ENCODE data around the gene RTN1.

Gene RTN1

DNA sequence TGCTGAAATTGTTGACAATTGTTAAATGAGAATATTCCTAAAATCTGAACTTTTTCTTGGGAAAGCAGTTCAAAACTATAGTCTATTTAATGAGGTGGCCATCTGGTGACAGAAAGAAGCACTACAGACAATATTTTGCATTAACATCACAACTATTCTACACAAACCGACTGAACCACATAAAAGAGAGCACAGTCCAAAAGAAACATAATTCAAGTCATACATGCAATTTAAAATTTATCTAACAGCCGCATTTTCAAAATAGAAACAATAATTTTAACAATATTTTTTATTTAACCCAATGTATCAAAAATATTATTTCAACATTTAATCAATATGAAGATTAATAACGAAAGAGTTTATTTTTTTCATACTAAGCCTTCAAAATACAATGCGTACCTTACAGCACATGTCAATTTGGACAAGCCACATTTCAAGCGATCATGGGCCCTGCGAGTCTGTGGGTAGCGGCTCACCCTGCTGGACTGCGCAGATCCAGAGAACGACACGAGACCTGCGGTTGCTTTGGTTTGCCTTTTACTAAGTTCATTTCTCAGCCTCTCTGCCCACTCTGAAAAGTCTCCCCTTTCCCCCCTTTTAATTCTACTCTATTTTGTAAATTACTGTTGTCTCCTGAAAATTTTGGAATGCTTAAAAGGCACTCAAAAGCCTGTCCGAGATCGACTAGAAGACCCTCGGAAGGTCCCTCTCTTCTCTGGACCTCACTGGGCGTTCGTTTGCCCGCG lies 48.4 kb upstream of the RTN1 start:
- no peak overlapping the region; the same call in 1 of the 2 replicates for H3K4me3 ChIP-seq (ENCODE audit: low read length)

DNA sequence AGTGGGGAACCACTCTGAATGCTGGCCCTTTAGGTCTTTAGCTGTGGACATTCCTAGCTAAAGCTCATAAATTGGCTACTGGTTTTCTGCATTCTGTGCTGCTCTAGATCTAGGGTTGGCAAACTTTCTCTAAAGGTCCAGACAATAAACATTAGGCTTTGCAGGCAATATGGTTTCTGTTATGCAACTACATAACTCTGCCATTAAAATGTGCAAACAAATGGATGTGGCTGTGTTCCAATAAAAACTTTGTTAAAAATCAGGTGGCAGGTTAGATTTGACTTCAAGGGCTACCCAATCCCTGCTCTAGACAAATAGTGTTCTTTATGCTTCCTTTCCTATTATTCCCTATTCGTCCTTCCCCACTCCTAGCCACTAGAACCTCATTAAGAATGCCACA lies 42.6 kb upstream of the RTN1 start:
- Histone ChIP-seq H3K36me3 (ENCODE audit: control insufficient read depth, low read length) (no peaks in the 10 kb centered on the region), H3K4me3 (ENCODE audit: low read length) (no peak overlapping the region), H3K4me1 (ENCODE audit: control insufficient read depth, low read length) (no peaks in the 10 kb centered on the region), H3K9me2 (replicated peaks; ENCODE audit: control insufficient read depth, low read length) (no peaks in the 10 kb centered on the region), H3K9me3 (ENCODE audit: control insufficient read depth, insufficient read depth, low read length) (no peaks in the 10 kb centered on the region), H3K27ac (ENCODE audit: low read depth, low read length) (no peak overlapping the region), H3K27me3 (ENCODE audit: control insufficient read depth, low read length) (peaks cover 7% of the 10 kb centered on the region; the same call in 1 of the 2 replicates), H4K20me1 (ENCODE audit: control insufficient read depth, insufficient read depth, low read depth, low read length) (no peaks in the 10 kb centered on the region), H3F3A (ENCODE audit: control insufficient read depth, insufficient read depth) (no peaks in the 10 kb centered on the region), H3K79me2 (ENCODE audit: control insufficient read depth, low read length) (no peaks in the 10 kb centered on the region), H3K4me2 (ENCODE audit: low read length) (no peak overlapping the region)
- no peak for TF ChIP-seq EZH2phosphoT487 (IDR thresholded peaks at IDR 0.05; ENCODE audit: borderline replicate concordance, low read length)
- TF ChIP-seq, protein P1, sequence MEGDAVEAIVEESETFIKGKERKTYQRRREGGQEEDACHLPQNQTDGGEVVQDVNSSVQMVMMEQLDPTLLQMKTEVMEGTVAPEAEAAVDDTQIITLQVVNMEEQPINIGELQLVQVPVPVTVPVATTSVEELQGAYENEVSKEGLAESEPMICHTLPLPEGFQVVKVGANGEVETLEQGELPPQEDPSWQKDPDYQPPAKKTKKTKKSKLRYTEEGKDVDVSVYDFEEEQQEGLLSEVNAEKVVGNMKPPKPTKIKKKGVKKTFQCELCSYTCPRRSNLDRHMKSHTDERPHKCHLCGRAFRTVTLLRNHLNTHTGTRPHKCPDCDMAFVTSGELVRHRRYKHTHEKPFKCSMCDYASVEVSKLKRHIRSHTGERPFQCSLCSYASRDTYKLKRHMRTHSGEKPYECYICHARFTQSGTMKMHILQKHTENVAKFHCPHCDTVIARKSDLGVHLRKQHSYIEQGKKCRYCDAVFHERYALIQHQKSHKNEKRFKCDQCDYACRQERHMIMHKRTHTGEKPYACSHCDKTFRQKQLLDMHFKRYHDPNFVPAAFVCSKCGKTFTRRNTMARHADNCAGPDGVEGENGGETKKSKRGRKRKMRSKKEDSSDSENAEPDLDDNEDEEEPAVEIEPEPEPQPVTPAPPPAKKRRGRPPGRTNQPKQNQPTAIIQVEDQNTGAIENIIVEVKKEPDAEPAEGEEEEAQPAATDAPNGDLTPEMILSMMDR (IDR thresholded peaks at IDR 0.05; ENCODE audit: low read depth, low read length, poor library complexity, severe bottlenecking), result no peak

More for the DNA sequence above, 48.4 kb upstream of the RTN1 start:
- Histone ChIP-seq H3K27ac (ENCODE audit: low read depth, low read length) (no peak overlapping the region), H3F3A (ENCODE audit: control insufficient read depth, insufficient read depth) (no peaks in the 10 kb centered on the region), H3K4me2 (ENCODE audit: low read length) (no peak overlapping the region), H3K4me1 (ENCODE audit: control insufficient read depth, low read length) (no peaks in the 10 kb centered on the region), H4K20me1 (ENCODE audit: control insufficient read depth, insufficient read depth, low read depth, low read length) (no peaks in the 10 kb centered on the region), H3K9me3 (ENCODE audit: control insufficient read depth, insufficient read depth, low read length) (no peaks in the 10 kb centered on the region), H3K79me2 (ENCODE audit: control insufficient read depth, low read length) (no peaks in the 10 kb centered on the region), H3K27me3 (ENCODE audit: control insufficient read depth, low read length) (peaks cover 21% of the 10 kb centered on the region), H3K9me2 (replicated peaks; ENCODE audit: control insufficient read depth, low read length) (no peaks in the 10 kb centered on the region), H3K36me3 (ENCODE audit: control insufficient read depth, low read length) (no peaks in the 10 kb centered on the region)
- TF ChIP-seq, protein P1 (IDR thresholded peaks at IDR 0.05; ENCODE audit: low read depth, low read length, poor library complexity, severe bottlenecking), result peak; percentile 56
- no peak for TF ChIP-seq EZH2phosphoT487 (IDR thresholded peaks at IDR 0.05; ENCODE audit: borderline replicate concordance, low read length)

DNA sequence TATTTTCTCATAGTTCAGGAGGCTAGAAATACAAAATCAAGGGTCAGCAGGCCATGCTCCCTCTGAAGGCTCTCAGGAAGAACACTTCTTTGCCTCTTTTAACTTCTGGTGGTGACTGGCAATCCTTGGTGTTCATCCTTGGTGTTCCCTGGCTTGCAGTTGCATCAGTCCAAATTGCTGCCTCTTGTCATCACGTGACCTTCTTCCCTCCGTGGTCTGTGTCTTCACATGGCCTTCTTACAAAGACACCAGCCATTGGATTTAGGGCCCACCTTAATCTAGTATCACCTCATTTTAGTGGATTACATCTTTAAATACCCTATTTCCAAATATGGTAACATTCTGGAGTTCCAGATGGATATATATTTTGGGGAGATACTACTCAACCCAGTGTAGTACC lies 41.9 kb upstream of the RTN1 start:
- no peak overlapping the region for H3K27ac ChIP-seq (ENCODE audit: low read depth, low read length)
- no peaks in the 10 kb centered on the region for H3K9me3 ChIP-seq (ENCODE audit: control insufficient read depth, insufficient read depth, low read length)
- TF ChIP-seq, protein P1 (IDR thresholded peaks at IDR 0.05; ENCODE audit: low read depth, low read length, poor library complexity, severe bottlenecking), result no peak
- TF ChIP-seq EZH2phosphoT487 (IDR thresholded peaks at IDR 0.05; ENCODE audit: borderline replicate concordance, low read length), result no peak
- H3K4me3 ChIP-seq (ENCODE audit: low read length), result no peak overlapping the region
- no peaks in the 10 kb centered on the region for H3F3A ChIP-seq (ENCODE audit: control insufficient read depth, insufficient read depth)
- no peaks in the 10 kb centered on the region for H3K9me2 ChIP-seq (replicated peaks; ENCODE audit: control insufficient read depth, low read length)
- no peaks in the 10 kb centered on the region for H3K36me3 ChIP-seq (ENCODE audit: control insufficient read depth, low read length)
- peaks cover 7% of the 10 kb centered on the region; the same call in 1 of the 2 replicates for H3K27me3 ChIP-seq (ENCODE audit: control insufficient read depth, low read length)
- no peak overlapping the region for H3K4me2 ChIP-seq (ENCODE audit: low read length)
- H4K20me1 ChIP-seq (ENCODE audit: control insufficient read depth, insufficient read depth, low read depth, low read length), result no peaks in the 10 kb centered on the region
- H3K4me1 ChIP-seq (ENCODE audit: control insufficient read depth, low read length), result no peaks in the 10 kb centered on the region
- H3K79me2 ChIP-seq (ENCODE audit: control insufficient read depth, low read length), result no peaks in the 10 kb centered on the region
